ENCODE results near the gene SRGAP2C. TPM values are rescaled to one million over a fixed set of nuclear protein-coding genes. Genes with fewer than 3 reads are reported as not detected.
"Not testable (repeated sequence)": the region's sequence is repeated elsewhere in the genome, so short reads cannot be mapped to it uniquely, and the experiment has no call there.

SRGAP2C gene
- total and polyA plus RNA-seq, 7 donors, result 0.72 to 12.0 (median 3.7) TPM

- ATAC-seq; H3K27me3 ChIP-seq (ENCODE audit: insufficient read depth in 3 of 3, low read length in 2 of 3); intact Hi-C loops (cut with DNase I); H3K4me1 ChIP-seq; H3K9me3 ChIP-seq; DNase-seq; H3K36me3 ChIP-seq (ENCODE audit: insufficient read depth in 1 of 2, low read depth in 1 of 2); H3K4me3 ChIP-seq; H3K27ac ChIP-seq: not testable (repeated sequence)
- 52 to 72% (median 61%) methylated on average over 1 of the region's 4 CpGs for WGBS, 3 donors
Measured at GRCh38 chr1:121232445-121233125, 47.8 kb downstream of the SRGAP2C start.

- intact Hi-C loops (cut with DNase I); DNase-seq; H3K36me3 ChIP-seq (ENCODE audit: insufficient read depth in 1 of 2, low read depth in 1 of 2); ATAC-seq; H3K4me1 ChIP-seq; H3K27ac ChIP-seq; H3K9me3 ChIP-seq; H3K4me3 ChIP-seq; H3K27me3 ChIP-seq (ENCODE audit: insufficient read depth in 3 of 3, low read length in 2 of 3): not testable (repeated sequence)
- WGBS, 3 donors, result 22% methylated on average over 2 of the region's 6 CpGs; no CpG with 5 or more reads in 2 of the 3 donors
Measured at GRCh38 chr1:121234090-121234759, 49.5 kb downstream of the SRGAP2C start.

DNA sequence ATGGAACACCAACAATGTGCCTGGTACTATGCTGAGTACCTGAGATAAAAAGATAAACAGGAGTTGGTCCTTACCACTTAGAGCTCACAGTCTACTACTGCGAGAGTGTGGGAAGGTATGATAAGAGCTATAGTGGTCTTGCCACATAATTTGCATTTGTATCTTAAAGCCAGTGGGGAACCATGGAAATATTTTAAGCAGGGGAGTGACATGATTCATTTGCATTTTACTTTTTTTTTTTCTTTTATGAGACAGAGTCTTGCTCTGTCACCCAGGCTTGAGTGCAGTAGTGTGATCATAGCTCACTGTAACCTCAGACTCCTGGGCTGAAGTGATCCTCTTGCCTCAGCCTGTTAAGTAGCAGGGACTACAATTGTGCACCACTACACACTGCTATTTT, 53.6 kb downstream of the SRGAP2C start:
- 93 to 100% (median 96%) methylated on average over 1 of the region's 1 CpG for WGBS, 3 donors
- ATAC-seq; DNase-seq; H3K4me3 ChIP-seq; H3K27ac ChIP-seq; H3K9me3 ChIP-seq; H3K4me1 ChIP-seq; H3K36me3 ChIP-seq (ENCODE audit: insufficient read depth in 1 of 2, low read depth in 1 of 2); H3K27me3 ChIP-seq (ENCODE audit: insufficient read depth in 3 of 3, low read length in 2 of 3); intact Hi-C loops (cut with DNase I): not testable (repeated sequence)

- not testable (repeated sequence) for ATAC-seq
Measured at GRCh38 chr1:121243913-121244312, 59.1 kb downstream of the SRGAP2C start.

DNA sequence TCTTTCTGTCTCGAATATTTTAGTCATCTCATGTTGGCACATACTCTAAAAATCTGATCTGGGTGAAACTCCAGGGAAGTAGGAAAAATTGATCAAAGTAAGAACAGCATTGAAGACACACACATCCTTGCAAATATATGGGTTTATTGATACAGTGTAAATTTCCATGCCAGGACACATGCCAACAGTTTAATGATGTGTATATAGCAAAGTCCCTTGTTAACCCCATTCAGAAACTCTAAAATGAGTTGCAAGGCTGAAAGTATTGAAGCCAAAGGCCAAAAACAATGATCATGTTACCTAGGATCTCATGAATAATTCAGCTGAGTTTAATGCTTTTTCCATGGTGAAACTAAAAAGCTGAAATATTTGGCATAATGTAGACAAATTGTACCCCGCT, 61.6 kb downstream of the SRGAP2C start:
- WGBS, 3 donors, result no CpG with 5 or more reads among the region's 2 CpGs
- H3K27ac ChIP-seq, H3K4me1 ChIP-seq: not testable (repeated sequence)

More at GRCh38 chr1:121243913-121244312, 59.1 kb downstream of the SRGAP2C start:
- intact Hi-C loops (cut with DNase I); H3K4me3 ChIP-seq; DNase-seq; H3K4me1 ChIP-seq; H3K27ac ChIP-seq; H3K36me3 ChIP-seq (ENCODE audit: insufficient read depth in 1 of 2, low read depth in 1 of 2); H3K27me3 ChIP-seq (ENCODE audit: insufficient read depth in 3 of 3, low read length in 2 of 3); H3K9me3 ChIP-seq: not testable (repeated sequence)
- no CpG with 5 or more reads among the region's 1 CpG for WGBS, 3 donors

DNA sequence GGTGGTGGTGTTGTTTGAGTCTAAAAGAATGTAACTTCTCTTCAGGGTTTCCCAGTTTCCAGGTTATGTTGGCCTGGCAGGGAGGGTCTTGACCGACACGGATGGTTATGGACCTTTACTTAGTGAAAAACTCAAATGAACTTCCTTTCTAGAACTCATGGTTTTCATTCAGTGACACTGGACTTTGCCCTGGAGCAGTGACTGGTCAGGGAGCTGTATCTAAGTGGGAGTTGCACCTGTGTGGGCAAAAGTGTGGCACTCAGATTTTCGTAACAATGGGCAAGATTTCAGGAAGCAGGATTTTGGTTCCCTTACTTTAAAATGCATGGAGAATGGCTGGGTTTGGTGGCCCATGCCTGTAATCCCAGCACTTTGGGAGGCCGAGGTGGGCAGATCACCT, 67.9 kb downstream of the SRGAP2C start:
- H3K9me3 ChIP-seq; DNase-seq; intact Hi-C loops (cut with DNase I); H3K27ac ChIP-seq; H3K4me1 ChIP-seq; H3K4me3 ChIP-seq; H3K27me3 ChIP-seq (ENCODE audit: insufficient read depth in 3 of 3, low read length in 2 of 3); H3K36me3 ChIP-seq (ENCODE audit: insufficient read depth in 1 of 2, low read depth in 1 of 2); ATAC-seq: not testable (repeated sequence)
- WGBS, 3 donors, result no CpG with 5 or more reads among the region's 4 CpGs

More for the DNA sequence above, 61.6 kb downstream of the SRGAP2C start:
- ATAC-seq; H3K4me3 ChIP-seq; H3K27me3 ChIP-seq (ENCODE audit: insufficient read depth in 3 of 3, low read length in 2 of 3); H3K36me3 ChIP-seq (ENCODE audit: insufficient read depth in 1 of 2, low read depth in 1 of 2); DNase-seq; intact Hi-C loops (cut with DNase I); H3K9me3 ChIP-seq: not testable (repeated sequence)

- H3K27me3 ChIP-seq (ENCODE audit: insufficient read depth in 3 of 3, low read length in 2 of 3); H3K36me3 ChIP-seq (ENCODE audit: insufficient read depth in 1 of 2, low read depth in 1 of 2); H3K27ac ChIP-seq; H3K4me1 ChIP-seq; H3K4me3 ChIP-seq; H3K9me3 ChIP-seq; intact Hi-C loops (cut with DNase I); DNase-seq; ATAC-seq: not testable (repeated sequence)
Measured at GRCh38 chr1:121254618-121255017, 69.8 kb downstream of the SRGAP2C start.

DNA sequence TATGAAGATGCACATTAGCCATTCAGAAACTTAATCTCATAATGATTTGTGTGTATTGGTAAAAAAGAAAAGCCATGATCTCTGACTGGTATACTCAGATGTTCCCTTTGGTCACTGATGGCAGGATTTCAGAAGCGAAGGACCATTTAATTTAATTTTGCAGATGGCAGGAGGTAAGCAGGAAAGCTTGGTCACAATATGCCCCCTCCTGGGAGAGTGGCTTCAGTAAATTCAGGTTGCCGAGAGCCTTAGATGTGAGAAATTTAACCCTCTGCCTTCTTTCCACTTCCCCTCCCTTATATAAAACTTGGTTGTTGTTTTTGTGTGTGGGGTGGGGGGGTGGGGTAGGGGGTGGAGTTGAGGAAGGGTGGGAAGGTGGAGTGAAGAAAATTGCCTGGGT, 72.9 kb downstream of the SRGAP2C start:
- H3K4me1 ChIP-seq; ATAC-seq; H3K9me3 ChIP-seq; DNase-seq; H3K27me3 ChIP-seq (ENCODE audit: insufficient read depth in 3 of 3, low read length in 2 of 3); H3K36me3 ChIP-seq (ENCODE audit: insufficient read depth in 1 of 2, low read depth in 1 of 2); intact Hi-C loops (cut with DNase I); H3K4me3 ChIP-seq; H3K27ac ChIP-seq: not testable (repeated sequence)
- WGBS, 3 donors, result no CpG with 5 or more reads among the region's 2 CpGs

- H3K27ac ChIP-seq; H3K36me3 ChIP-seq (ENCODE audit: insufficient read depth in 1 of 2, low read depth in 1 of 2); ATAC-seq; H3K27me3 ChIP-seq (ENCODE audit: insufficient read depth in 3 of 3, low read length in 2 of 3); DNase-seq; H3K4me3 ChIP-seq; H3K4me1 ChIP-seq; H3K9me3 ChIP-seq; intact Hi-C loops (cut with DNase I): not testable (repeated sequence)
- WGBS, 3 donors, result 65 to 83% (median 68%) methylated on average over 1 to 2 of the region's 2 CpGs
Measured at GRCh38 chr1:121258134-121258533, 73.4 kb downstream of the SRGAP2C start.

GRCh38 chr1:121260205-121260604, 75.4 kb downstream of the SRGAP2C start:
- H3K27me3 ChIP-seq (ENCODE audit: insufficient read depth in 3 of 3, low read length in 2 of 3); H3K36me3 ChIP-seq (ENCODE audit: insufficient read depth in 1 of 2, low read depth in 1 of 2); H3K27ac ChIP-seq; ATAC-seq; H3K9me3 ChIP-seq; H3K4me3 ChIP-seq; DNase-seq; H3K4me1 ChIP-seq; intact Hi-C loops (cut with DNase I): not testable (repeated sequence)
- 74 to 85% (median 79%) methylated on average over 2 of the region's 2 CpGs for WGBS, 3 donors

DNA sequence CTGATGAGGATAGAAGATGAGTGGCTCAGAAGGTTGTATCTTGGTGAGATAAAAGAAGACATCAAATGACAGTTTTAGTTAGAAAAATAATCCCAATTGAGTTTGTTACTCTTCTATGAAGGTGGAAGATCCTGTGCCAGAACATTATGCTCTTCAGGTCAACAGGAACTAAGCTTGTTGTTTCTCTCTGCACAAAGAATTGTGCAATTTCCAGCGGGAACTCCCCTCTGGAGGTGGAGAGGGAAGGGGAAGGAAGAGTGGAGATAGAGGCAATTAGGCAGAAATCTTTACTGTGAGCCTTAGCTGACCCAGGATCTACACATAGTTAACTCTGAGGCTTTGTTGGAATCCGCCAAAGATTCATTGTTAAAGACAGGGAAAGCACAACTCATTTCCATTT, 77.4 kb downstream of the SRGAP2C start:
- 71 to 100% methylated on average over 1 of the region's 2 CpGs; no CpG with 5 or more reads in 1 of the 3 donors for WGBS, 3 donors
- H3K4me1 ChIP-seq; H3K4me3 ChIP-seq; intact Hi-C loops (cut with DNase I); ATAC-seq; H3K27ac ChIP-seq; H3K9me3 ChIP-seq; H3K36me3 ChIP-seq (ENCODE audit: insufficient read depth in 1 of 2, low read depth in 1 of 2); DNase-seq; H3K27me3 ChIP-seq (ENCODE audit: insufficient read depth in 3 of 3, low read length in 2 of 3): not testable (repeated sequence)
